NK-92 (cell line): Measurements from ENCODE around the gene CILP2.

Experiments
- DNase-seq: peaks from one replicate; lab custom pipeline; 2025; ENCODE audit not compliant: unreplicated experiment; lab: John Stamatoyannopoulos, UW

CILP2 gene

DNA sequence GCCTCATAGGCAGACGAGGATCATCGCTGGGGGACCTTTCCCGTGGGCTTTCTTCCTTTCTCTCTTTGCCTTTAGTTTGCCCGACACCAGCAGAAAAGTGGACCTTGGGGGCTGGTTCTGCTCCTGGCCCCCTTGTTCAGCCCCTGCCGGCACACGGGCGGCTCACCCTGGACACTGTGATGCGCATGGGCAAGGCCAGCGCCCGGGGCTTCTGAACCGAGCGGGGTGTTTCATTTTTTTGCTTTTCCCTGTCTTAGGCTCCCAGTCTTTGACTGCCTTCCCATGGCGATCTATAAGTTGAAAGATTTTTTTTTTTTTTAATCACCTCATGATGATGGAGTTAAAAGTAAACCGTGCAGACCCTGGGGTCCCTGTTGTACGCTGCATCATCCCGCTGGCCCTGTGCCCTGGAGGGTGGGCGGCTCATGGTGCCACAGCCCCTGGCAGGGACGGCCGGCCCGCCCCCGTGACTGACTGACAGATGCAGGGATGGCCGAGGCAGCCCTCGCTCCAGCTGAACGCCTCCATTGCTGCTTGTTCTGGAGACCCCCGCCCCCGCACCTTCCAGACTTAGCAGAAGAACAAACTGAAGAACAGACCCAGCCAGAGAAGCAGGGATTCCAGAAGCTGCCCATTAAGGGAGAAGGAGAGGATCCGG, 32.3 kb upstream of the CILP2 start:
- DNase-seq, result no peak

GRCh38 chr19:19506592-19506991, 31.5 kb upstream of the CILP2 start:
- DNase-seq, result no peak

GRCh38 chr19:19507354-19507753, 30.7 kb upstream of the CILP2 start:
- DNase-seq, result no peak

- DNase-seq, result no peak
Measured at GRCh38 chr19:19508217-19508616, 29.8 kb upstream of the CILP2 start.

DNA sequence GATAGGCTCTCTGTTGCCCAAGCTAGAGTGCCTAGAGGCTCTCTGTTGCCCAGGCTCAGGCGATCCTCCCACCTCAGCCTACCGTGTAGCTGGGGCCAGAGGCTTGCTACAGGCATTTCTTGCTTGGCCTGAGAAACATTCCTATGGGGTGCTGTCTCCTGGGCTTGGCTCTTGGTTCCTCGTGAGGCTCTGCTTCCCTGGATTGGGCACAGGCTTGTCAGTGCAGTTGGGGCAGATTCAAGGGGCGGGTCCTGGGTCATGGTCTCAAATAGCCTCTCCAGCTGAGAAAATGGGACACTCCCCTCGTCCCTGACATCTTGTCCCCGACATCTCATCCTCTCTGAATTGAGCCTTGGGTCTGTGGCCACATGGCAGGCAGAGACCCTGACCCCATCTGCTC, 27.6 kb upstream of the CILP2 start:
- DNase-seq, result no peak

DNA sequence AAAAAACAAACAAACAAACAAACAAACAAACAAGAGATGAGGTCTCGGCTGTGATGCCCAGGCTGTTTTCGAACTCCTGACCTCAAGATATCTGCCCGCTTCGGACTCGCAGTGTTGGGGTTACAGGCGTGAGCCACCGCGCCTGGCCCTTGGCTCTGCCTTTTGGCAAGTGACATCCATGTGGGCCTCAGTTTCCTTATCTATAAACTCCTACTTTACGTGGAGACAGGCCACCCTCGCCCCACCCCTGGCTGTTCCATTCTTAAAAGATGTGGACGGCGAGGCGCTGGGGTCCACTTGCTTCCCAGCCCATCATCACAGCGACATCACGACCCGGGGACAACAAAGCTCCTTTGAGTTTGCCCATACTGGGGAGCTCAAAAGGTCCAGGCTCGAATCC, 24.4 kb upstream of the CILP2 start:
- no peak for DNase-seq

GRCh38 chr19:19514215-19514657, 23.8 kb upstream of the CILP2 start:
- no peak for DNase-seq

GRCh38 chr19:19514881-19515641, 23.0 kb upstream of the CILP2 start, which contains the start of gene TSSK6:
TSSK6 (minus strand) TSS chr19:19515548; CDS start chr19:19515427, 121 bp downstream.
- no peak for DNase-seq

DNA sequence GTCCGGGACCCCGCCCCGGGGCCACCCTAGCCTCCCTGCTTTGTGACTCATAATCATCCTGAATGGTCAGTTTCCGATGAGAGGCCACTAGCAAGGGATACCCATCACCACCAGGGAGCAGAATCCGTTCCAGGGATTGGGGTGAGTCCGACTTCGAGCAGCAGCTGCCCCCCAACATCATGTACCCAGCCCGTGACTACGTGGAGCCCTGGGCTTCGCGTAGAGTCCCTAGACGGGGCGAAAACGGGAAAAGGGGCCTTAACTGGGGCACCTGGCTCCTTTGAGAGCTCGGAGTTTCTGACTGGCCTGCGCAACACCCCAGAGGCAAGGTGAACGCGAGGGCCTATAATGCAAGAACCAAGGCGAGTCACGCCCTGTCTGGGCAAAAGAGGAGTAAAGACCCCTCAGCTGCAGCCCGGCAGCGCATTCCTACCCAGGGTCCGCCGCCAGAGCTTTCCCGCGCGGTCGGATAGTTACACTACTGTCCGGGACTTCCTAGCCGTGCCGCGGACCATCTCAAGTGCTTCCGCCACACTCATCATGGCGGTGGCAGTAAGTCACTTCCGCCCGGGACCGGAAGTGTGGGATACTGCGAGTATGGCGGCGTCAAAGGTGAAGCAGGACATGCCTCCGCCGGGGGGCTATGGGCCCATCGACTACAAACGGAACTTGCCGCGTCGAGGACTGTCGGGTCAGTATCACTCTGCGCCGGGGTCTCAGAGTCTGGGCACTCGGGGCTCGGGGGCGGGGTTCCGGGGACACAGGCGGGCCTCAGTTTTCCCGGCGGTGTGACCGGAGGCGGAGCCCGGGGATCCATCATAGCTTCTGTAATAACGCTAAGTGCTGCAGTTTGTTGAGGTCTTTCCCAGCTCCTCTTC, 22.2 kb upstream of the CILP2 start, which contains the start of gene NDUFA13:
Gene NDUFA13, plus strand, starts transcription at position 584 of the 878 bp plus-strand sequence. Its CDS starts 14 bp downstream, at position 598.
- peak; percentile 53 for DNase-seq

DNA sequence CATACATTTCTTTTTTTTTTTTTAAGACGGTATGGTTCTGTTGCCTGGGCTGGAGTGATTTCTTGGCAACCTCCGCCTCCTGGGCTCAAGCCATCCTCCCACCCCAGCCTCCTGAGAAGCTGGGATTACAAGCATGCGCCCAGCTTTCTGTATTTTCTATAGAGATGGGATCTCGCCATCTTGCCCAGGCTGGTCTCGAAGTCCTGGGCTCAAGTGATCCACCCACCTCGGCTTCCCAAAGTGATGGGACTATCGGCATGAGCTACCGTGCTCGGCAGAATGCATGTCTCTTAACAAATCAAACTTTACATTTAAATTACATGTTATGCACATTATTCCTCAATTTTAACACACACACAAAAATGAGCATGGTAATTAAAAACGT, 20.8 kb upstream of the CILP2 start:
- no peak for DNase-seq

GRCh38 chr19:19520989-19521388, 17.1 kb upstream of the CILP2 start:
- DNase-seq, result no peak

DNA sequence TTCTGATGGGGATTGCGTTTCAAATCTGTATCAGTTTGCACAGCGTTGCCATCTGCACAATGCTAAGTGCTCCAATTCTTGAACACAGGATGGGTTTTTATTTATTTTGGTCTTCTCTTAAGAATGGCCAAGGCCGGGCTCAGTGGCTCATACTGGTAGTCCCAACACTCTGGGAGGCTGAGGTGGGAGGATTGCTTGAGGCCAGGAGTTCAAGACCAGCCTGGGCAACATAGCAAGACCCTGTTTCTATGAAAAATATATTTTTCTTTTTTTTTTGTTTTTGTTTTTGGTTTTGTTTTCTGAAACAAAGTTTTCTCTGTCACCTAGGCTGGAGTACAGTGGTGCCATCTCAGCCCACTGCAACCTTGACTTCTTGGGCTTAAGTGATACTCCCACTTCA, 14.9 kb upstream of the CILP2 start:
- no peak for DNase-seq

DNA sequence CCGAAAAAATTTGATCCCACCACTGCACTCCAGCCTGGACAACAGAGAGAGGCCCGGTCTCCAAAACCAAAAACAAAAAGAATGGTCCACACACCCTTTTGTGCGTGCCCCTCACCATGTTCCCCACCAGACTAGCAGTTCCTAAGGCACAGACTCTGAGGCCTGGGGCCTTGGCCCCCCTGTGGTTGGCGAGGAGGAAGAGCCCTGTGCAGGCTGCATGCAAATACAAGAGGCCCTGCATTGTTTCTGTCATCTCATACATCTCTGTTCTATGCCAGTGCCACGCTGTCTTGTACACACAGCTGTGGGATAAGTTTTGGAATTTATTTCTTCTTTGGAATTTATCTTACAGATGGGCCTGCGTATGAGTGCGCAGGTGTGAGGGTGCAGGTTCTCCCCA, 14.0 kb upstream of the CILP2 start:
- no peak for DNase-seq

DNA sequence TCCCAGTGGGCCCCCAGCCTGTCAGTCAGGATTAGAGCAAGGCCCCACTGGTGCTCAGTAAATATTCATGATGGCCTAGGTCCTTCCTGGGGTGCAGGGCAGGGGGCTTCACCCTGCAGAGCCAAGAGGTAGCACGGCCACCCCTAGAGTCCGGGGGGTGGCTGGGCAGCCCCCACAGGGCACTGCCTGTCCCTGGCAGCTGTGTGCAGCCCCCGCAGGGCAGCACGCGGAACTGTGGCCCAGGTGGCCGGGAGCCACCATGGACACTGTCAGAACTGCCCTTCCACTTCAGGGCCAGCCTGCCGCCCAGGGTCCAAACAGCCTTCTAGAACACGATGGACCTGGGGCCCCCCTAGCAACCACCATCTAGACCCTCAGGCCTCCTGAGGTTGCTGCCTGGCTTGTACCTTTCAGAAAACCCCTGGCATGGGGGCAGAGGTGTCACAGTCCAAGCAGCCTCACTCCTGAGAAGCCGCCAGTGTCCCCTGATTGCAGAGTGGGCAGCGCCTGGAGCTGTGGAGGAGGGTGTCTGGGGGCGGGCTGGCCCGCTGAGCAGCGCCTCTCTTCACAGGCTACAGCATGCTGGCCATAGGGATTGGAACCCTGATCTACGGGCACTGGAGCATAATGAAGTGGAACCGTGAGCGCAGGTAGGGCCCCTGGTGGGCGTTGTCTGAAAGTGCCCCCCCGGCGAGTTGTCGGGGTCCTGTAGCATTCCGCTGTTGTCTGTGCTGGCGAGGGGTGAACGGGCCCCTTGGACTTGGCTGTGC, 12.3 kb upstream of the CILP2 start:
- no peak for DNase-seq

- no peak for DNase-seq
Measured at GRCh38 chr19:19526581-19527370, 11.3 kb upstream of the CILP2 start.

- no peak for DNase-seq
Measured at GRCh38 chr19:19527371-19527656, 10.8 kb upstream of the CILP2 start.

- DNase-seq, result no peak
Measured at GRCh38 chr19:19527674-19528625, 10.1 kb upstream of the CILP2 start.

DNA sequence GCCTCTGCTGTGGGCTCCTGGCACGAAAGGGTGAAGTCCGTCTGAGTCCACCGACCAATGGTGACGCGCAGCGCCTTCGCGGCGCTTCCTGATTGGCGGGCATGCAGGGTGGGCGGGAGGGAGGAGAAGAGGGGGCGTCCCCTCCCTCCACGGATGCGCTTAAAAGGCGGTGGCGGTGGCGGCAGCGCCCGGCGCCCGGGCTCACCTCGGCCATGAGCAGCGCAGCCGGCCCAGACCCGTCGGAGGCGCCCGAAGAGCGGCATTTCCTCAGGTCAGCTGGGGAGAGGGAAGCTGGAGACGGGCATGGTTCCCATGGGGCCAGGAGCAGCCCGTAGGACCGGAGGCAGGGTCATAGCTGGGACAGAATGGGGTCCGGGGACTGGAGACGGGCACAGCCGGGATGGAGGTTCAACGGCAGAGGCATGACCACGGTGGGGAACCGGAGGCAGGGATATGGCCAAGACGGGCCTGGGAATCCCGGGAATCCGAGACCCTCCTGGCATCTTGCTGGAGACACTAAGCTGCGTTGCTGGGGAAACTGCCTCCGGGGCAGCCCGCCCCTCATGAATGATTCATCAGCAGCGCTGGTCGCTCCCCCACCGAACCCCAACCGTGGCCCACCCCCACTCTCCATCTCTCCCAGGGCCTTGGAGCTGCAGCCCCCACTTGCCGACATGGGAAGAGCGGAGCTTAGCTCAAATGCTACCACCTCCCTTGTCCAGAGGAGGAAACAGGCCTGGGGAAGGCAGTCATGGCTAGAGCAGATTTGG, 9.2 kb upstream of the CILP2 start, which contains the start of gene YJEFN3:
Gene YJEFN3, plus strand, starts transcription at position 191 of the 770 bp plus-strand sequence. Its CDS starts 22 bp downstream, at position 213.
- no peak for DNase-seq
